Stimulated activated CD4-positive, alpha-beta T cell treated with anti-CD3 and anti-CD28 coated beads, Interleukin-1b, Interleukin-23, amount 100 ng/mL, for 1 hour (primary cell): ENCODE results near the gene RANBP17.
"Not testable (repeated sequence)": the region's sequence is repeated elsewhere in the genome, so short reads cannot be mapped to it uniquely, and the experiment has no call there.

Source experiments
- DNase-seq, 2 donors: peaks; one replicate each; pipeline ENCODE4 v3.0.0-alpha.2; 2020; ENCODE audit warnings: low read depth in 2 of 2

RANBP17 gene

GRCh38 chr5:170861917-170862766 lies at the start of gene RANBP17:
RANBP17 (plus strand) TSS chr5:170862018.
- no peak for DNase-seq

GRCh38 chr5:170813231-170813630 lies 48.6 kb upstream of the RANBP17 start:
- no peak for DNase-seq

GRCh38 chr5:170817195-170817594 lies 44.6 kb upstream of the RANBP17 start:
- DNase-seq, result no peak

- DNase-seq, result no peak
Observed at GRCh38 chr5:170818232-170818631, 43.6 kb upstream of the RANBP17 start.

GRCh38 chr5:170819824-170820223 lies 42.0 kb upstream of the RANBP17 start:
- no peak for DNase-seq

- DNase-seq, result no peak
Observed at GRCh38 chr5:170821257-170821800, 40.5 kb upstream of the RANBP17 start.

- no peak for DNase-seq
Observed at GRCh38 chr5:170826117-170826516, 35.7 kb upstream of the RANBP17 start.

- no peak for DNase-seq
Observed at GRCh38 chr5:170832241-170832640, 29.6 kb upstream of the RANBP17 start.

GRCh38 chr5:170833981-170834380 lies 27.8 kb upstream of the RANBP17 start:
- not testable (repeated sequence) for DNase-seq

GRCh38 chr5:170836226-170836625 lies 25.6 kb upstream of the RANBP17 start:
- DNase-seq, result no peak

GRCh38 chr5:170843870-170844269 lies 17.9 kb upstream of the RANBP17 start:
- no peak for DNase-seq

GRCh38 chr5:170844651-170845050 lies 17.2 kb upstream of the RANBP17 start:
- DNase-seq, result no peak

- DNase-seq, result no peak
Observed at GRCh38 chr5:170846416-170846815, 15.4 kb upstream of the RANBP17 start.

- no peak for DNase-seq
Observed at GRCh38 chr5:170846846-170847245, 15.0 kb upstream of the RANBP17 start.

- no peak for DNase-seq
Observed at GRCh38 chr5:170848033-170848432, 13.8 kb upstream of the RANBP17 start.

GRCh38 chr5:170849374-170849773 lies 12.4 kb upstream of the RANBP17 start:
- DNase-seq, result no peak

- no peak for DNase-seq
Observed at GRCh38 chr5:170854566-170854965, 7.3 kb upstream of the RANBP17 start.

- DNase-seq, result no peak
Observed at GRCh38 chr5:170857066-170857465, 4.8 kb upstream of the RANBP17 start.

- DNase-seq, result no peak
Observed at GRCh38 chr5:170860415-170860814, 1.4 kb upstream of the RANBP17 start.

- DNase-seq, result no peak
Observed at GRCh38 chr5:170860818-170861666, 776 bp upstream of the RANBP17 start.

- DNase-seq, result no peak
Observed at GRCh38 chr5:170861667-170861916, 226 bp upstream of the RANBP17 start.

- DNase-seq, result no peak
Observed at GRCh38 chr5:170863646-170864045, 1.8 kb downstream of the RANBP17 start.

- DNase-seq, result no peak
Observed at GRCh38 chr5:170865622-170866021, 3.8 kb downstream of the RANBP17 start.
